ENCODE measurements around the gene LRCOL1. TPM values are rescaled to one million over a fixed set of nuclear protein-coding genes. Genes with fewer than 3 reads are reported as not detected.
A peak's percentile ranks its signal among the peaks of the same experiment; 100 is the strongest.

Gene LRCOL1
- total and polyA plus RNA-seq, 2 of the 8 experiments (the other 6 are each of a cell fraction or from before 2014, with no cell fraction given) = not detected

- TF ChIP-seq KDM4A (IDR thresholded peaks at IDR 0.05; ENCODE audit: low read depth, low read length, severe bottlenecking) (peak; percentile 20), BACH1 (IDR thresholded peaks at IDR 0.05; ENCODE audit: low read length) (no peak), SP4 (IDR thresholded peaks at IDR 0.05; ENCODE audit: low read length) (peak; percentile 55; the same call in 1 of the 2 replicates)
Observed at GRCh38 chr12:132582582-132583410, 27.6 kb downstream of the LRCOL1 start (continued).

Measured in H1 (cell line).